Hepatocyte (in vitro differentiated cells): Measurements from ENCODE around the gene FLYWCH2. TPM values are rescaled to one million over a fixed set of nuclear protein-coding genes. Genes with fewer than 3 reads are reported as not detected.

Experiments used
- DNase-seq: peaks from one replicate; pipeline ENCODE4 v3.0.0-alpha.2; 2016; ENCODE audit warnings: low spot score
- H2AFZ ChIP-seq: fragments of 200-600 bp; sonication (generic); 2 replicates; pipeline ENCODE4 v1.6.0; 2016; ENCODE audit warnings: antibody characterized with exemption, mild to moderate bottlenecking
- H3K27ac ChIP-seq: fragments of 200-600 bp; sonication (generic); 2 replicates; pipeline ENCODE4 v1.5.1; 2016; ENCODE audit warnings: mild to moderate bottlenecking
- H3K27me3 ChIP-seq: fragments of 200-600 bp; sonication (generic); 2 replicates; pipeline ENCODE4 v1.6.1; 2016
- H3K36me3 ChIP-seq: fragments of 200-600 bp; sonication (generic); replicated peaks from 2 replicates; pipeline ENCODE4 v1.5.1; 2016; ENCODE audit warnings: low read depth; ENCODE audit not compliant: insufficient read depth
- H3K4me1 ChIP-seq: fragments of 200-600 bp; sonication (generic); 2 replicates; pipeline ENCODE4 v1.5.1; 2016; ENCODE audit warnings: mild to moderate bottlenecking, moderate library complexity; ENCODE audit not compliant: insufficient read depth
- H3K4me2 ChIP-seq: fragments of 200-600 bp; sonication (generic); 2 replicates; pipeline ENCODE4 v1.6.0; 2016
- H3K4me3 ChIP-seq: fragments of 200-600 bp; sonication (generic); 2 replicates; pipeline ENCODE4 v1.5.1; 2016; ENCODE audit warnings: mild to moderate bottlenecking
- H3K79me2 ChIP-seq: fragments of 200-600 bp; sonication (generic); 2 replicates; pipeline ENCODE4 v1.6.0; 2017; ENCODE audit warnings: mild to moderate bottlenecking
- H3K9me2 ChIP-seq: fragments of 200-600 bp; sonication (generic); replicated peaks from 2 replicates; pipeline ENCODE4 v1.6.0; 2017; ENCODE audit warnings: mild to moderate bottlenecking; ENCODE audit not compliant: insufficient read depth
- H3K9me3 ChIP-seq: fragments of 200-600 bp; sonication (generic); 2 replicates; pipeline ENCODE4 v1.5.1; 2016; ENCODE audit warnings: low read depth, mild to moderate bottlenecking
- H4K20me1 ChIP-seq: fragments of 200-600 bp; sonication (generic); 2 replicates; pipeline ENCODE4 v1.6.0; 2016; ENCODE audit warnings: mild to moderate bottlenecking; ENCODE audit not compliant: insufficient read depth, poor library complexity, severe bottlenecking
- EZH2 ChIP-seq: fragments of 200-600 bp; sonication (generic); IDR thresholded peaks from 2 replicates; pipeline ENCODE4 v1.6.1; 2016; ENCODE audit warnings: antibody characterized with exemption, mild to moderate bottlenecking, borderline replicate concordance
- EZH2phosphoT487 ChIP-seq: fragments of 200-600 bp; sonication (generic); IDR thresholded peaks from one replicate; pipeline ENCODE4 v1.6.1; 2018; ENCODE audit warnings: antibody characterized with exemption, mild to moderate bottlenecking, low read depth, moderate library complexity; ENCODE audit not compliant: unreplicated experiment, severe bottlenecking
- WGBS: methylation state at CpG from one replicate; pipeline ENCODE4 v1.1.6; 2016; ENCODE audit warnings: low lambda C conversion rate; ENCODE audit errors: missing lambda C conversion rate; 5-methylcytosine and 5-hydroxymethylcytosine counted together
- polyA plus RNA-seq: library from polyadenylated mRNA; unstranded; fragments of >200 nt; fragmentation: Nextera tagmentation; extraction: Ambion mirVana; gene quantifications from 2 replicates; pipeline ENCODE4 v1.2.1, GENCODE V29; 2016
- total RNA-seq: library from RNA; depleted of rRNA; stranded (reverse); fragments of >200 nt; gene quantifications from 2 replicates; pipeline ENCODE4 v1.2.3, GENCODE V29; 2014
- TF ChIP-seq, protein P1 (sequence below): fragments of 200-600 bp; sonication (generic); IDR thresholded peaks from 2 replicates; pipeline ENCODE4 v1.5.1; 2016; ENCODE audit warnings: antibody characterized with exemption, mild to moderate bottlenecking; ENCODE audit not compliant: poor library complexity

FLYWCH2 gene
- total and polyA plus RNA-seq, 2 experiments from 2014 or later = 40.0 to 45.1 TPM

- 97% methylated on average over 19 of the region's 19 CpGs for WGBS
- no peak for TF ChIP-seq EZH2phosphoT487
- TF ChIP-seq, protein P1, sequence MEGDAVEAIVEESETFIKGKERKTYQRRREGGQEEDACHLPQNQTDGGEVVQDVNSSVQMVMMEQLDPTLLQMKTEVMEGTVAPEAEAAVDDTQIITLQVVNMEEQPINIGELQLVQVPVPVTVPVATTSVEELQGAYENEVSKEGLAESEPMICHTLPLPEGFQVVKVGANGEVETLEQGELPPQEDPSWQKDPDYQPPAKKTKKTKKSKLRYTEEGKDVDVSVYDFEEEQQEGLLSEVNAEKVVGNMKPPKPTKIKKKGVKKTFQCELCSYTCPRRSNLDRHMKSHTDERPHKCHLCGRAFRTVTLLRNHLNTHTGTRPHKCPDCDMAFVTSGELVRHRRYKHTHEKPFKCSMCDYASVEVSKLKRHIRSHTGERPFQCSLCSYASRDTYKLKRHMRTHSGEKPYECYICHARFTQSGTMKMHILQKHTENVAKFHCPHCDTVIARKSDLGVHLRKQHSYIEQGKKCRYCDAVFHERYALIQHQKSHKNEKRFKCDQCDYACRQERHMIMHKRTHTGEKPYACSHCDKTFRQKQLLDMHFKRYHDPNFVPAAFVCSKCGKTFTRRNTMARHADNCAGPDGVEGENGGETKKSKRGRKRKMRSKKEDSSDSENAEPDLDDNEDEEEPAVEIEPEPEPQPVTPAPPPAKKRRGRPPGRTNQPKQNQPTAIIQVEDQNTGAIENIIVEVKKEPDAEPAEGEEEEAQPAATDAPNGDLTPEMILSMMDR = no peak
- TF ChIP-seq EZH2 = no peak
- Histone ChIP-seq H3K27ac (no peak overlapping the region), H3K4me1 (peaks cover 6% of the 10 kb centered on the region), H4K20me1 (no peaks in the 10 kb centered on the region), H3K9me2 (no peaks in the 10 kb centered on the region), H3K79me2 (no peaks in the 10 kb centered on the region), H2AFZ (no peak overlapping the region), H3K27me3 (no peaks in the 10 kb centered on the region), H3K4me3 (no peak overlapping the region), H3K4me2 (no peak overlapping the region), H3K36me3 (no peaks in the 10 kb centered on the region), H3K9me3 (no peaks in the 10 kb centered on the region)
- DNase-seq = no peak
Observed at GRCh38 chr16:2896480-2897010, 13.5 kb downstream of the FLYWCH2 start.

- WGBS = 96% methylated on average over 7 of the region's 7 CpGs
- H3K9me3 ChIP-seq = no peaks in the 10 kb centered on the region
- H3K4me2 ChIP-seq = no peak overlapping the region
- no peaks in the 10 kb centered on the region for H3K27me3 ChIP-seq
- H3K4me1 ChIP-seq = peaks cover 6% of the 10 kb centered on the region
- no peaks in the 10 kb centered on the region for H3K9me2 ChIP-seq
- DNase-seq = no peak
- H3K4me3 ChIP-seq = no peak overlapping the region
- H3K27ac ChIP-seq = no peak overlapping the region
- TF ChIP-seq, protein P1 = no peak
- TF ChIP-seq EZH2 (no peak), EZH2phosphoT487 (no peak)
- H3K36me3 ChIP-seq = no peaks in the 10 kb centered on the region
- H2AFZ ChIP-seq = no peak overlapping the region
- H3K79me2 ChIP-seq = no peaks in the 10 kb centered on the region
- no peaks in the 10 kb centered on the region for H4K20me1 ChIP-seq
Observed at GRCh38 chr16:2897110-2897509, 14.1 kb downstream of the FLYWCH2 start.

DNA sequence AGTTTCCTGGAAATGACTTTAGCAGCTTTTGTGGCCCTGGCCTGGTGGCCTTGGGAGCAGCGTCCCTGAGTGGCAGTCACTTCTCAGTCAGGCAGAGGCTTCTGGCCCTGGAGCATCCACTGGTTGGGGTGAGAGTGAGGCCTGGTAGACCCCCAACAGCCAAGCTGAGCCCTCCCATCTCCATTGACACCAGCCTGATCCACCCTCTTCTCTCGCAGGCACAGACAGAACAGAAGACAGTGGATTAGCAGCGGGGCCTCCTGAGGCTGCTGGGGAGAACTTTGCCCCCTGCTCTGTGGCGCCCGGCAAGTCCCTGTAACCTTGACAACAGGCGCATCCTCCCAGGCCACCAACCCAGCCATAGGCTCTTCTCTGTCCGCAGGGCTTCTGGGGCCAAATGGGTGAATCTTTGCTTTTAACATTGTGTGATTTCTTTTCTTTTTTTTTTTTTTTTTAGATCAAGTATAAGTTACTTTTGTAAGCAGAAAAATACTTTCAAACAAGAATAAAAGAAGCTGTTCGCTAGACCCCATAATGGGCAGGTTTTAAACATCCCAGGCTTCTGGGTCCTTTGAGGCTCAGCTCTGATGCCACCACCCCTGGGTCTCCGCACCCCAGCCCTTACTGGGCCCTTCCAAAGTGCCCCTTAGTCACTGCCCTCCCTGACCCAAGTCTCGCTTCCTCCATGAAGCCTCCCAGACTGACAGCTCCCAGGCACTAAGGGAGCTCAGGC is 16.0 kb downstream of the FLYWCH2 start:
- DNase-seq = peak; percentile 70
- Histone ChIP-seq H3K4me3 (no peak overlapping the region), H3K4me2 (peak overlapping the region; percentile 48), H3K36me3 (no peaks in the 10 kb centered on the region), H3K4me1 (peaks cover 12% of the 10 kb centered on the region), H3K9me2 (no peaks in the 10 kb centered on the region), H3K27ac (peak overlapping the region; percentile 77), H4K20me1 (no peaks in the 10 kb centered on the region), H3K79me2 (no peaks in the 10 kb centered on the region), H3K9me3 (no peaks in the 10 kb centered on the region), H2AFZ (no peak overlapping the region), H3K27me3 (no peaks in the 10 kb centered on the region)
- TF ChIP-seq, protein P1 = no peak
- TF ChIP-seq EZH2 (no peak), EZH2phosphoT487 (no peak)
- 71% methylated on average over 10 of the region's 10 CpGs for WGBS
